ENCODE results near the gene MSRB1. TPM values are rescaled to one million over a fixed set of nuclear protein-coding genes. Genes with fewer than 3 reads are reported as not detected.

Gene MSRB1
- total and polyA plus RNA-seq, 9 of the 15 experiments (the other 6 are each of a cell fraction or from before 2014, with no cell fraction given) = 5.4 to 33.7 (median 25.7) TPM

GRCh38 chr16:1960665-1961630 is 17.9 kb upstream of the MSRB1 start (continued):
- TF ChIP-seq, protein P1, sequence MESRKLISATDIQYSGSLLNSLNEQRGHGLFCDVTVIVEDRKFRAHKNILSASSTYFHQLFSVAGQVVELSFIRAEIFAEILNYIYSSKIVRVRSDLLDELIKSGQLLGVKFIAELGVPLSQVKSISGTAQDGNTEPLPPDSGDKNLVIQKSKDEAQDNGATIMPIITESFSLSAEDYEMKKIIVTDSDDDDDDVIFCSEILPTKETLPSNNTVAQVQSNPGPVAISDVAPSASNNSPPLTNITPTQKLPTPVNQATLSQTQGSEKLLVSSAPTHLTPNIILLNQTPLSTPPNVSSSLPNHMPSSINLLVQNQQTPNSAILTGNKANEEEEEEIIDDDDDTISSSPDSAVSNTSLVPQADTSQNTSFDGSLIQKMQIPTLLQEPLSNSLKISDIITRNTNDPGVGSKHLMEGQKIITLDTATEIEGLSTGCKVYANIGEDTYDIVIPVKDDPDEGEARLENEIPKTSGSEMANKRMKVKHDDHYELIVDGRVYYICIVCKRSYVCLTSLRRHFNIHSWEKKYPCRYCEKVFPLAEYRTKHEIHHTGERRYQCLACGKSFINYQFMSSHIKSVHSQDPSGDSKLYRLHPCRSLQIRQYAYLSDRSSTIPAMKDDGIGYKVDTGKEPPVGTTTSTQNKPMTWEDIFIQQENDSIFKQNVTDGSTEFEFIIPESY (CRISPR knock-in tag; IDR thresholded peaks at IDR 0.05) = no peak
- TF ChIP-seq HMBOX1 (IDR thresholded peaks at IDR 0.05) (no peak), ZNF277 (CRISPR knock-in tag; IDR thresholded peaks at IDR 0.05; ENCODE audit: borderline replicate concordance) (no peak), ZNF274 (IDR thresholded peaks at IDR 0.05; ENCODE audit: borderline replicate concordance, low read depth, low read length) (no peak), NR2C2 (CRISPR knock-in tag; IDR thresholded peaks at IDR 0.05) (no peak), NR2C2 (tag; IDR thresholded peaks at IDR 0.05) (no peak), ZC3H4 (CRISPR knock-in tag; IDR thresholded peaks at IDR 0.05; ENCODE audit: borderline replicate concordance) (peak; percentile 7; the same call in 1 of the 2 replicates), ZNF76 (CRISPR knock-in tag; IDR thresholded peaks at IDR 0.05; ENCODE audit: borderline replicate concordance) (no peak), POLR2B (IDR thresholded peaks at IDR 0.05; ENCODE audit: low read depth, partially characterized antibody) (peak; percentile 92), RBM39 (optimal IDR thresholded peaks at IDR 0.05; ENCODE audit: low read depth, low read length) (peak; percentile 25), PHB2 (IDR thresholded peaks at IDR 0.05; ENCODE audit: low read depth) (no peak)
- TF ChIP-seq, protein P2, sequence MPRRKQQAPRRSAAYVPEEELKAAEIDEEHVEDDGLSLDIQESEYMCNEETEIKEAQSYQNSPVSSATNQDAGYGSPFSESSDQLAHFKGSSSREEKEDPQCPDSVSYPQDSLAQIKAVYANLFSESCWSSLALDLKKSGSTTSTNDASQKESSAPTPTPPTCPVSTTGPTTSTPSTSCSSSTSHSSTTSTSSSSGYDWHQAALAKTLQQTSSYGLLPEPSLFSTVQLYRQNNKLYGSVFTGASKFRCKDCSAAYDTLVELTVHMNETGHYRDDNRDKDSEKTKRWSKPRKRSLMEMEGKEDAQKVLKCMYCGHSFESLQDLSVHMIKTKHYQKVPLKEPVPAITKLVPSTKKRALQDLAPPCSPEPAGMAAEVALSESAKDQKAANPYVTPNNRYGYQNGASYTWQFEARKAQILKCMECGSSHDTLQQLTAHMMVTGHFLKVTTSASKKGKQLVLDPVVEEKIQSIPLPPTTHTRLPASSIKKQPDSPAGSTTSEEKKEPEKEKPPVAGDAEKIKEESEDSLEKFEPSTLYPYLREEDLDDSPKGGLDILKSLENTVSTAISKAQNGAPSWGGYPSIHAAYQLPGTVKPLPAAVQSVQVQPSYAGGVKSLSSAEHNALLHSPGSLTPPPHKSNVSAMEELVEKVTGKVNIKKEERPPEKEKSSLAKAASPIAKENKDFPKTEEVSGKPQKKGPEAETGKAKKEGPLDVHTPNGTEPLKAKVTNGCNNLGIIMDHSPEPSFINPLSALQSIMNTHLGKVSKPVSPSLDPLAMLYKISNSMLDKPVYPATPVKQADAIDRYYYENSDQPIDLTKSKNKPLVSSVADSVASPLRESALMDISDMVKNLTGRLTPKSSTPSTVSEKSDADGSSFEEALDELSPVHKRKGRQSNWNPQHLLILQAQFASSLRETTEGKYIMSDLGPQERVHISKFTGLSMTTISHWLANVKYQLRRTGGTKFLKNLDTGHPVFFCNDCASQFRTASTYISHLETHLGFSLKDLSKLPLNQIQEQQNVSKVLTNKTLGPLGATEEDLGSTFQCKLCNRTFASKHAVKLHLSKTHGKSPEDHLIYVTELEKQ (CRISPR knock-in tag; IDR thresholded peaks at IDR 0.05) = no peak
- TF ChIP-seq, protein P3, sequence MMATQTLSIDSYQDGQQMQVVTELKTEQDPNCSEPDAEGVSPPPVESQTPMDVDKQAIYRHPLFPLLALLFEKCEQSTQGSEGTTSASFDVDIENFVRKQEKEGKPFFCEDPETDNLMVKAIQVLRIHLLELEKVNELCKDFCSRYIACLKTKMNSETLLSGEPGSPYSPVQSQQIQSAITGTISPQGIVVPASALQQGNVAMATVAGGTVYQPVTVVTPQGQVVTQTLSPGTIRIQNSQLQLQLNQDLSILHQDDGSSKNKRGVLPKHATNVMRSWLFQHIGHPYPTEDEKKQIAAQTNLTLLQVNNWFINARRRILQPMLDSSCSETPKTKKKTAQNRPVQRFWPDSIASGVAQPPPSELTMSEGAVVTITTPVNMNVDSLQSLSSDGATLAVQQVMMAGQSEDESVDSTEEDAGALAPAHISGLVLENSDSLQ (IDR thresholded peaks at IDR 0.05) = no peak
- TF ChIP-seq, protein P4, sequence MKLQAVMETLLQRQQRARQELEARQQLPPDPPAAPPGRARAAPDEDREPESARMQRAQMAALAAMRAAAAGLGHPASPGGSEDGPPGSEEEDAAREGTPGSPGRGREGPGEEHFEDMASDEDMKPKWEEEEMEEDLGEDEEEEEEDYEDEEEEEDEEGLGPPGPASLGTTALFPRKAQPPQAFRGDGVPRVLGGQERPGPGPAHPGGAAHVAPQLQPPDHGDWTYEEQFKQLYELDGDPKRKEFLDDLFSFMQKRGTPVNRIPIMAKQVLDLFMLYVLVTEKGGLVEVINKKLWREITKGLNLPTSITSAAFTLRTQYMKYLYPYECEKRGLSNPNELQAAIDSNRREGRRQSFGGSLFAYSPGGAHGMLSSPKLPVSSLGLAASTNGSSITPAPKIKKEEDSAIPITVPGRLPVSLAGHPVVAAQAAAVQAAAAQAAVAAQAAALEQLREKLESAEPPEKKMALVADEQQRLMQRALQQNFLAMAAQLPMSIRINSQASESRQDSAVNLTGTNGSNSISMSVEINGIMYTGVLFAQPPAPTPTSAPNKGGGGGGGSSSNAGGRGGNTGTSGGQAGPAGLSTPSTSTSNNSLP (IDR thresholded peaks at IDR 0.05; ENCODE audit: borderline replicate concordance, low read depth, low read length) = no peak
